Non-pigmented ciliary epithelial cell (primary cell): ENCODE results near the gene KIF16B.

Experiments
- DNase-seq: peaks from one replicate; pipeline ENCODE4 v3.0.0-alpha.2; 2010; ENCODE audit warnings: low read depth

Gene KIF16B

GRCh38 chr20:16432466-16433292, 140.6 kb downstream of the KIF16B start:
- no peak for DNase-seq

GRCh38 chr20:16428112-16428511, 145.1 kb downstream of the KIF16B start:
- DNase-seq: no peak

DNA sequence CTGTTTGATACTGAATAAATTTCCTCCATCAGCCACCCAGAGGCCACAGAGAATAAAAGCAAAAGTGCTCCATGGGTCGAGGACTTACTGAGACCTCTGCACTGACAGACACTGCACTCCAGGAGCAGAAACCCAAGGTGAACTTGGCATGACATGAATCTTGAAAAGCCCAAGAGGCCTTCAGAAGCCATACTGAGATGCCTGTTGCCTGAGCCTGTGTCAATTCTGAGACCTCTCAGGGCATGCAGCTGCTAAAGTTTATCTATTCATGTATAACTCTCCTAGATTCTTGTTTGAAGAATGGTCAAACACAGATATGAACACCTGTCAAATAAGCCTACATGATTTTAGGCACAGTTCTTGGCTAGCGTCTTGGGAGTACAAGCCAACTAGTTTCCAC, 145.7 kb downstream of the KIF16B start:
- DNase-seq: no peak

DNA sequence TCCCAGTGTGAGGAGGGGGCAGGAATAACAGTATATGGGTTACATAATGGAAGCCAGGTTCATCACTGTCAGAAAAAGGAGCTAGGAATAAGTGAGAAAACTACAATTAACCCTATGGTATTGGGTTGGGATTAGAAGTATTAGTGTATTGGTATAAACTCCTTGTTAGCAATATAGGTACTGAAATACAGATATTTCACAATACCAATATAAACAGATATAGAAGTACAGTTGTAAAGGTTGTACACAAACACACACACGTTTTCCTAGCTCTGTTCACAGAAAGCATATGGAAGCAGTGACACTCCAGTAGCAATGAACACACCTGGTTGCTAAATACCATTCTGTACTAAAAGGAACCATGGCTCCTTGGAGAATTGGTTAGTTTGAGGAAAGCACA, 148.5 kb downstream of the KIF16B start:
- DNase-seq: no peak

DNA sequence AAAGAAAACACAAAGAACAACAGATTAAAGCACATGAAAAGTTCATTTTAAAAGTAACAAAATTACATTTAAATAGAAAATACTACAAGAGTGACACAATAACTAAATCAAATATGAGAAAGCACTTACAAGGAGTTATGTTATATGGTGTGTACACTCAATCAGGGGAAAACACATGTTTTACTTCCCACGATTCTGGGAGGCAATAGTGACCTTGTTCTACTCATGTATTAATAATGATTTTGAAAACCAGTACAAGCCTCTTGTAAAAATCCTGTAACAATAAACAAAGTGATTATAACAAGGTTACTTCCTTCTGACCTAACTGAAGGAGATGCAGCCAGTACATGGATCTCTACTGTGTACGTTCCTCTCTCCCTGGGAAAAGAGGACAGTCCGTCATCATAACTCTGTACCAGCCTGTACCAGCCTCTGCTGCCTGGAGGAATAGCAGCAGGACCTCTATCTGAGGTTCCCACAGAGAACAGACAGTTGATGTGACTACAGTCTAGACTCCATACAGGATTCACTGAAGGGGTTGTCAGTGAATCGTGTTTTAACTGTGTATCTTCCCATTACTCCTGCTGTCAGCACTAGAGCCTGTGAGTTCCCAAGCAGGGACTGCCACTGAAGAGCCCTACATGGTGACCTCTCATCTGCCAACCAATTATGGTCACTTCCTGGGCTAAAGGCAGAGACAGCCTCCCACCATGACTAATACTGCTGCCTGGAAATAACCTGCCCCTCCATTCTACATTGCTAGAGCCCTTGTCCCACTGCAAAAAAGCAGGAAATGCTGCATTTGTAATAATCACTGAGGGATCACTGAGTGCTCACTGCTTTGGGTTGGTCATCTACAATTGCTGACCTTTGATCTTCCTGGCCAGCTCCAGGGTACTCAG, 149.7 kb downstream of the KIF16B start:
- DNase-seq: no peak

- DNase-seq: no peak
These were observed 154.0 kb downstream of the KIF16B start for GRCh38 chr20:16419138-16419715.

DNA sequence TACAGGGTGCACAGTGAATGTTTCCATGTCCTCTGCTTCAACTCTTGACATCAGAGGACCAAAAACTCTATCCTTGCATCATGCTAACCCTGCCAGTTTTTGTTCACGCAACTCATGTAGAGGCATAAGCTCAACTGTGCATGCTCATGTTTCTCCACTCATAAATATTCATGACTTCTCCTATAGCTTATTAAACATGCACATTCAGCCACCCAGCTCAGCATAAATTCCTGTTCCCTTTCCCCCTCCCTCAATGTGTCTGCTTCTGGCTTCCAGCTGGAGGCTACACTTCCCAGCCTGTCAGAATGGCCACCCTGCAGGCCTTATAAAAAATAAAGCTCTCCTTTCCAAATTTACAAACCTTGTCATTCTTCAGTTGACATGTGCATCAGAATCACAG, 154.6 kb downstream of the KIF16B start:
- DNase-seq: no peak

GRCh38 chr20:16417001-16417400, 156.2 kb downstream of the KIF16B start:
- DNase-seq: no peak

GRCh38 chr20:16415071-16416053, 157.9 kb downstream of the KIF16B start:
- DNase-seq: no peak

GRCh38 chr20:16412906-16413305, 160.3 kb downstream of the KIF16B start:
- DNase-seq: no peak

DNA sequence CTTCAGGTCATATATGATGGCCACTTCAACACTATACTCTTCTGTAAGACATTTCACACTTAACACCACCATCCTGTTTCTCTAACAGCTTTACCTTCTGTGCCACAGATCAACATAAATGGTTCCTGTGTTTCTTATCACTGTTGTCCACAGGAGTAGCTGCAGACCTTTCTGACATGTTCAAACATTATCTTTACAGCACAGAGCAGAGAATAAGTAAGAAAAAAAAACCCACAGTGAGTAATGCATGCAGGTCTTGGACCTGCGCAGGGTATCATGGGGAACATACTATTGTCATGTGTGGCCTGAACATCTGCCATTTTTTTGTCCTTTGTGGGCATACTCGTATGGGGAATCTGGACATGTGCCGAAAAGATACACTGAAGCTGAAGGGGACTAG, 161.9 kb downstream of the KIF16B start:
- DNase-seq: no peak

- no peak for DNase-seq
These were observed 162.6 kb downstream of the KIF16B start for GRCh38 chr20:16410626-16411025.

DNA sequence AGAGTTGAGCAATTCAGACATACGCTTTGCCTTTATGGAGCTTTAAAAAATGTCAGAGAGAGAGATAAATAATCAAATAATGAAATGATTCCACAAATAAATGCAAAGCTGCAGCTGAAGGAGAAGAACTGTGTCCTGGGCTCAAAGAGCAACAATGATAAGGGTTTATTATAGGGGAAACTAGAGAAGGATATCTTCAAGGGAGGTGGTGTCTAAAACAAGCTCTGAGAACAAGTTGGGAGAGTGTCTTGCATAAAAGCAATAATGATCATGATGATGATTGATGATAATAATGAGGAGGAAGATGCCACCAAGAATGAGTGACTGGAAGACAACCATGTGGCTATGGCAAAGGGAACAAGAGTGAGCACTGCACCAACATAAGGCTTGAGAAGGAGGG, 164.3 kb downstream of the KIF16B start:
- DNase-seq: no peak

- peak; percentile 23 for DNase-seq
These were observed 165.8 kb downstream of the KIF16B start for GRCh38 chr20:16407251-16408067.

DNA sequence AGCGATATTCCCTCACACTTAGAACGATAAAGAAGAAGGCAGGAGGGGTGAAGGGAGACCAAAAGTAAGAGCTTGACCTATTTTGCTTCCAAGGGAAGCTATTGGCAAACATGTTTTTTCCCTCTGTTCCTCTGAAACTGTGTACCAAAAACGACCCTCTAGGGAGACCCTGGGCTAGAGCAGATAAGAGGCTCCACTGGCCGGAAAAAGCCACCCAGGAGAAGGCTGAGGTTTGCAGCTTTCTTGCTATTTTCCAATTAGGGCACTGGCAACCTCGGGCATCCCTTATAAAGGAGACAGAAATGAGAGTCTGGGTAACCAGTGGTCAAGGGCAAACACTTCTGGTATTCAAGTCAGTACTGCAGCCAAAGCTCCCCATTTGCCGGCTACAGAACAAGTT, 168.0 kb downstream of the KIF16B start:
- DNase-seq: no peak

DNA sequence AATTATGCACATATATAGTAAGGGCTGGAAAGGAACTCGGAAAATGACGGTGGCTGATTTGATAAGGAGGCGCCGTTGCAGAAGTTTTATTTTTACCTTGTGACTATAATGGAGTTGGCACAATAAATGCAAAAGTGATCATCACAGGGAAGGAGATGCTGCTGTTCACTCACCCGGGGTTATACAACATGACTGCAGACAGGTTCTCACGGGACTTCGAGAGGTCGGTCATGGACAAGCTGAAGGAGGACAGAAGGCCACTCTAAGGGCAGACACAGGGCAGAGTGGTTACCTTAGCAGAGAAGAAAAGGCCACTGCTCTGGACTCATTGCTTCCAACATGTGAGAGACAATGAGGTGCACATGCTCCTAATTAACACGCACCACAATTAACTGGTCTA, 168.6 kb downstream of the KIF16B start:
- DNase-seq: no peak

GRCh38 chr20:16404171-16404570, 169.1 kb downstream of the KIF16B start:
- DNase-seq: no peak

DNA sequence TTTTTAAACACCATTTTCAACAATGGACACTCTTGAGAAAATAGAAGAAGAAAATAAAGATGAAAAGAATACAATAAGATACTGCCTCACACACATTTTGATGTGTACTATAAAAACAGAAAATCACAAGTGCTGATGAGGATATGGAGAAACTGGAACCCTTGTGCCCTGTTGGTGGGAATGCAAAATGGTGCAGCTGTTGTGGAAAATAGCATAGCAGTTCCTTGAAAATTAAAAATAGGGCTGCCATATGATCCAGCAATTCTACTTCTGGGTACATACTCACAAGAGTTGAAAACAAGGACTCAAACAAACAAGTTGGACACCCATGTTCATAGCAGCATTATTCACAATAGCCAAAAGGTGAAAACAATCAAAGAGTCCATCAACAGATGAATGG, 173.0 kb downstream of the KIF16B start:
- no peak for DNase-seq

DNA sequence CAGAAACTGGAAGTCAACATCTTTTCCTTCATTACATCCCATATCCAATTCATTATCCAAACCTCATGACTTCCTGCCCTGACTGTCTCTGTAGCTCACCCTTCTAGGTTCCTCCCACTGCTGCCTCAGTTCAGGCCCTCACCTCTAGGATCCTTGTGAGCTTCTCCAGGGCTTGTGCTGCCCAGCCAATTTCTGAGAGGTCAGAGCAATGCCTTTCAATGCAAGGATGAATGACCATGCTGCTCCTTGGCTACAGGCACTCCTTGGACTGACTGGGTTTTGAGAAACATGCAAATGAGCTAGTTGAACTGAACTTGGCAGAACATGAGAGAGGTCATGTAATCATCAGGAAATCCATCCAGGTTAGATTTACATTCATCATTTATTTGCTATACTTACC, 173.4 kb downstream of the KIF16B start:
- no peak for DNase-seq

DNA sequence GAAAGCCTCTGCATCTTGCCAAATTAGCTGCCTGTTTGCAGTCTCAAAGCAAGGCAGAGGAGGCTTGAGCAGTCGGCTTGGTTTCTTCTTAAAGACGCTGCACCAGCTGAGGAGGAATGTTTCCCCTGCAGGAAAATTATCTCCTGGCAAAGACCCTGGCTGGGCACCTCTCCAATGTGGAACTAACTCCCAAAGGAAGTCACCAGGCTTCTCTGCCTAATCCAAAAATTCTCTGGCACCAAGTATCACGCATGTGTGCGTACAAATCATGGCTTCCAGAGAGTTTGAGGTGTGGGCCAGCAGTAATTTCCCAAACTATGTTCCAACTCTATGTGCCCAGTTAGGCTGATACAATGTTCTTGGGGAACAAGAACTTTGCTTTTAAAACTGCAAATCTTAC, 176.2 kb downstream of the KIF16B start:
- DNase-seq: no peak

DNA sequence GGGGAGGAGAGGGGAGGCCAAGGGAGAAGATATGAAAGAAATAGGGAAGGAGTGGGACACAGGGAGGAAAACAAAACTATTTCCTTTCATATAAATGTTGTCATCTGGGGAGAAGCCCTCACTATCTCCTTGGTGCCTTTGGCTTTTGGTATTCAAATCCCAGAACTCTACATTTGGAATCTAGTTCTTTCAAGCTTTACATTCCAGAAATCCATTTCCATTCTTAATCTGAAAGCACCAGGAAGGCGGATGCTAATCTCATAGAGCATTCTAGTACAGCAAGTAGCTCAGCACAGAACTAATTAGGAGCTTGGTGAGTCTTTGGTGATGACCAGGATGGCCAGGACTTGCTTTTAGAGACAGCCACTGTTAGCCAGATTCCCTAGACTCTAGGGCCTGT, 177.9 kb downstream of the KIF16B start:
- DNase-seq: no peak
